Ureter (tissue), 1 donor: ENCODE measurements around the gene SUCLA2. TPM values are rescaled to one million over a fixed set of nuclear protein-coding genes. Genes with fewer than 3 reads are reported as not detected.
"Not testable (repeated sequence)": the region's sequence is repeated elsewhere in the genome, so short reads cannot be mapped to it uniquely, and the experiment has no call there.

ENCODE experiments used
- DNase-seq: peaks from one replicate; pipeline ENCODE4 v3.0.0-alpha.2; 2020; ENCODE audit warnings: low spot score
- total RNA-seq: library from RNA; stranded (reverse); gene quantifications from one replicate; pipeline ENCODE4 v1.2.4, GENCODE V29; 2023
- donor health status: DM: yes; HTN: yes; CAD: no.

The SUCLA2 gene
- total RNA-seq = 37.0 TPM

GRCh38 chr13:48001114-48001881 lies at the start of gene SUCLA2:
Gene SUCLA2 (minus strand): TSS chr13:48001273. CDS start chr13:48001269, 4 bp downstream.
- peak; percentile 86 for DNase-seq

GRCh38 chr13:48050550-48050949 lies 49.5 kb upstream of the SUCLA2 start:
- no peak for DNase-seq

GRCh38 chr13:48043789-48044503 lies 42.9 kb upstream of the SUCLA2 start:
- no peak for DNase-seq

- DNase-seq = no peak
Measured at GRCh38 chr13:48042894-48043293, 41.8 kb upstream of the SUCLA2 start.

- no peak for DNase-seq
Measured at GRCh38 chr13:48040896-48041295, 39.8 kb upstream of the SUCLA2 start.

GRCh38 chr13:48040049-48040448 lies 39.0 kb upstream of the SUCLA2 start:
- DNase-seq = no peak

GRCh38 chr13:48038761-48039160 lies 37.7 kb upstream of the SUCLA2 start:
- DNase-seq = no peak

GRCh38 chr13:48037346-48038173 lies 36.5 kb upstream of the SUCLA2 start, which contains the start of gene NUDT15:
Gene NUDT15 (plus strand): TSS chr13:48037726. CDS start chr13:48037747, 21 bp downstream.
- peak; percentile 93 for DNase-seq

GRCh38 chr13:48029859-48030258 lies 28.8 kb upstream of the SUCLA2 start:
- no peak for DNase-seq

GRCh38 chr13:48028066-48028465 lies 27.0 kb upstream of the SUCLA2 start:
- DNase-seq = no peak

- DNase-seq = no peak
Measured at GRCh38 chr13:48019796-48020195, 18.7 kb upstream of the SUCLA2 start.

GRCh38 chr13:48018637-48019036 lies 17.6 kb upstream of the SUCLA2 start:
- DNase-seq = no peak

GRCh38 chr13:48014359-48014758 lies 13.3 kb upstream of the SUCLA2 start:
- DNase-seq = no peak

- no peak for DNase-seq
Measured at GRCh38 chr13:48012668-48013067, 11.6 kb upstream of the SUCLA2 start.

GRCh38 chr13:48010698-48011097 lies 9.6 kb upstream of the SUCLA2 start:
- DNase-seq = no peak

GRCh38 chr13:48009284-48009683 lies 8.2 kb upstream of the SUCLA2 start:
- DNase-seq = no peak

GRCh38 chr13:48006396-48006795 lies 5.3 kb upstream of the SUCLA2 start:
- no peak for DNase-seq

GRCh38 chr13:48004201-48004600 lies 3.1 kb upstream of the SUCLA2 start:
- DNase-seq = no peak

- DNase-seq = not testable (repeated sequence)
Measured at GRCh38 chr13:48001999-48002398, 926 bp upstream of the SUCLA2 start.

- DNase-seq = no peak
Measured at GRCh38 chr13:48000559-48001113, 437 bp downstream of the SUCLA2 start.

GRCh38 chr13:47999973-48000372 lies 1.1 kb downstream of the SUCLA2 start:
- no peak for DNase-seq

GRCh38 chr13:47997384-47997783 lies 3.7 kb downstream of the SUCLA2 start:
- DNase-seq = no peak
